Posterior vena cava (tissue), 2 donors: ENCODE measurements around the gene ALS2CL. TPM values are rescaled to one million over a fixed set of nuclear protein-coding genes. Genes with fewer than 3 reads are reported as not detected.

Source experiments
- DNase-seq: peaks from one replicate; pipeline ENCODE4 v3.0.0-alpha.2; 2020; ENCODE audit warnings: low spot score
- intact Hi-C, 2 donors: fragments of 100-400 bp; cut with DNase I; formaldehyde crosslinking; loops; one replicate each; pipeline versions ENCODE4 v1.14.1 to v1.14.2; 2022 to 2023
- total RNA-seq, 2 donors: library from RNA; stranded (reverse); fragmentation: NEBNext Ultra II Directional; extraction: Animal tissue kit (Norgen Biotek cat#: 25700); gene quantifications; one replicate each; pipeline ENCODE4 v1.2.1, GENCODE V29; 2021
- donor health status: DM: yes; HTN: yes; CAD: no.
- donor health status: DM: yes; HTN: yes; CAD: no.

Gene ALS2CL
- total RNA-seq, 2 donors from 2014 or later: 12.1 to 12.5 TPM

DNA sequence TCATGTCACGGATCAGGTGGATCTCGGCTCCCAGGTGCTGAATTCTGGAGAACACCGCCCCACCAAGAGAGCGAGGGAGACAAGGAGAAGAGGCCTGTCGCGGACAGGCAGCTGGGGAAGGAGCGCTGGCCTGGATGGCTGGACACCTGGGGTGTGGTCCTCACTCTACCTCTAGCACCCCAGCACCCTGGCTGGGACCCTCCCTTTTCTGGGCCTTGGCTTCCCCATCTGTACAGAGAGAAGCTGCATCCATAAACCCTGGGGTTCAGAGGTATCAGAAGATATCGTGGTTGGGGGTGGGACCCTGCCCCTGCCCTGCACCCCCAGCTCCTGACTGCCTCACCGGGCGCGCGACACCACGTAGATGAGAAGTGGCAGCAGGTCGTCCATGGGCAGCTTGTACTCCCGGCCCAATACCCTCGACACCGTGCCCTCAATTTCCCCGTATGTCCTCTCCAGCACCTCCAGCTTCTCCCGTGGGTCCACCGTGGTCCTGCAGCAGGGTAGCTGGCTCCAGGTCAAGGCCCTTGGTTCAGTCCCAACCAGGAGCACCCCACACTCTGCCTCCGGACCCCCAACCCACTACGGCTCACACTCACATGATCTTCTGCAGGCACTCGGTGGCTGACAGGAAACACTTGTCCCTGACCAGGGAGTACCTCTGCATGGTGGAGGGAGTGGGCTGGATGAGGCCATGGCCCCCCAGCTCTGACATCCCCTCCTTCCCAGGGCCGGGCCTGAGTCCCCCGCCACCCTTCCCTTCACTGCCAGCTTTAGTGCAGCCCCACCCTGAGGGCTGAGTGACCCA, 21.7 kb downstream of the ALS2CL start:
- intact Hi-C loops: no loop called here

DNA sequence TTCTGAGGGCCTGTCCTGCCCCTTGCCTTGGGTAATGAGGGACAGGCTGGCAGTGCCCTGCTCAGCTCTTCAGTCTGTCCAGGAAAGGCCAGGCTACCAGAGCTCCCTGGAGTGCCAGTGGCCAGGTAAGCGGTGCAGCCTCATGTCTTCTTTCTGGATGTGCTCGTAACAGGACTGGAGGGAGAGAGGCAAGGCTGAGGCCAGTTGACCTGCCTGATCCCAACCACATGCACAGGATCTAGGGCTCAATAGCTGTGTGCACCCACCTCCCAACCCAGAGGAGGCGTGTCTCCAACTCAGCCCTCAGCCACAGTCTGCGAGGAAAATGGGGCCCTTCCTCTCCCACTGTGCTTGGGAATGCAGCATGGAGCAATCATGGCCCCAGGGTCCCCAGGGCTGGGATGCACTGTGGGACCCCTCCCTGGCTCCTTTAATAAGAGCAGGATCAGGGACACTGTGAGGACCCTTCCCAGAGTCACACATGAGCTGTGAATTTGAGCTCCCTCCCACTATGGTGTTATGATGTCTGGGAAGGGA, 22.5 kb downstream of the ALS2CL start:
- intact Hi-C loops: no loop called here
- DNase-seq: peak; percentile 68

More for the DNA sequence above, 21.7 kb downstream of the ALS2CL start:
- DNase-seq: peak; percentile 68

- intact Hi-C loops: no loop called here
- DNase-seq: peak; percentile 35
These were observed 23.2 kb downstream of the ALS2CL start for GRCh38 chr3:46670000-46670890.

GRCh38 chr3:46669191-46669999, 24.1 kb downstream of the ALS2CL start:
- intact Hi-C loops: no loop called here
- peak; percentile 55 for DNase-seq

- DNase-seq: peak; percentile 58
- intact Hi-C loops: no loop called here
These were observed 24.9 kb downstream of the ALS2CL start for GRCh38 chr3:46668591-46668990.

GRCh38 chr3:46668116-46668515, 25.4 kb downstream of the ALS2CL start:
- peak; percentile 58 for DNase-seq
- intact Hi-C loops: no loop called here

GRCh38 chr3:46667657-46668056, 25.8 kb downstream of the ALS2CL start:
- peak; percentile 66 for DNase-seq
- intact Hi-C loops: no loop called here

- intact Hi-C loops: no loop called here
- peak; percentile 67 for DNase-seq
These were observed 26.3 kb downstream of the ALS2CL start for GRCh38 chr3:46667061-46667621.

- intact Hi-C loops: no loop called here
- peak; percentile 41 for DNase-seq
These were observed 27.0 kb downstream of the ALS2CL start for GRCh38 chr3:46666453-46666845.

GRCh38 chr3:46665763-46666452, 27.6 kb downstream of the ALS2CL start:
- intact Hi-C loops: no loop called here
- DNase-seq: peak; percentile 32

DNA sequence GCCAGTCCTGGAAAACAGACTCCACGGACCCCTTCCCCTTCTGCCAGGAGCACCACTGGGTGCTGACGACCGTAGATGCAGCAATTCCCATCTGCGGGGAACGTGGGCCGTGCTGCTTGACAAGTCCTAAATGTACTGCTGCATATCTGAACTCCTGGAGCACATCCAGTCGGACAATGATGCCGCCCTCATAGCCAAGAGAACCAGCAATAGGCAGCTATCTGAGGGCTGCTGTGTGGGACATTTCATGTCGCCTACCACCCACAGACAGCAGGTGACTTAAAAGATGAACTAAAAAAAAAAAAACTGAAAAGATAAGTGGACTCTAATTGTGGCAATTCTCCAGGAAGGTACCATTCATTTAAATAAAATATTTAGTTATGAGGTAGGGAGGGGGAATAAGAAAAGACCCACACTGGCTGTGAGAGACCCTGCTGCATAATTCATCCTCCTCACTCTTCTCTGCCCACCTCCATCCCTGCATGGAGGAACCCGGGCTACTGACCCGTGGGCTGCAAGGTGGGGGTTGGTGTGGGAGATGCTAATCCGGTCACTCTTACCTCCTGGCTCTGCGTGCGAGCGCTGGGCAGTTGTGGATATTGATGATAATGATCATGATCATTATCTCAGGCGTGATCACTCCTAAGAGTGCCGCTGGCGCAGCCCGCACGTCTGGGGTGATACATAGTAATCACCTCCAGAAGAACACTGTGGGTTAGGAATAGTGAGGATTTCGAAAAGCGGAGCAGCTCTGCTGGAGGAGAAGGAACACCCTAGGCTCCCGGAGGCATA, 28.3 kb downstream of the ALS2CL start:
- intact Hi-C loops: no loop called here
- peak; percentile 79 for DNase-seq

- intact Hi-C loops: no loop called here
- no peak for DNase-seq
These were observed 29.1 kb downstream of the ALS2CL start for GRCh38 chr3:46664188-46664970.

GRCh38 chr3:46663591-46664135, 29.8 kb downstream of the ALS2CL start:
- intact Hi-C loops: loop anchor here in 1 of 2 donors (2.0 kb wide), 1 partner anchor 75 kb away; no protein-coding TSS in a partner anchor
- DNase-seq: no peak

DNA sequence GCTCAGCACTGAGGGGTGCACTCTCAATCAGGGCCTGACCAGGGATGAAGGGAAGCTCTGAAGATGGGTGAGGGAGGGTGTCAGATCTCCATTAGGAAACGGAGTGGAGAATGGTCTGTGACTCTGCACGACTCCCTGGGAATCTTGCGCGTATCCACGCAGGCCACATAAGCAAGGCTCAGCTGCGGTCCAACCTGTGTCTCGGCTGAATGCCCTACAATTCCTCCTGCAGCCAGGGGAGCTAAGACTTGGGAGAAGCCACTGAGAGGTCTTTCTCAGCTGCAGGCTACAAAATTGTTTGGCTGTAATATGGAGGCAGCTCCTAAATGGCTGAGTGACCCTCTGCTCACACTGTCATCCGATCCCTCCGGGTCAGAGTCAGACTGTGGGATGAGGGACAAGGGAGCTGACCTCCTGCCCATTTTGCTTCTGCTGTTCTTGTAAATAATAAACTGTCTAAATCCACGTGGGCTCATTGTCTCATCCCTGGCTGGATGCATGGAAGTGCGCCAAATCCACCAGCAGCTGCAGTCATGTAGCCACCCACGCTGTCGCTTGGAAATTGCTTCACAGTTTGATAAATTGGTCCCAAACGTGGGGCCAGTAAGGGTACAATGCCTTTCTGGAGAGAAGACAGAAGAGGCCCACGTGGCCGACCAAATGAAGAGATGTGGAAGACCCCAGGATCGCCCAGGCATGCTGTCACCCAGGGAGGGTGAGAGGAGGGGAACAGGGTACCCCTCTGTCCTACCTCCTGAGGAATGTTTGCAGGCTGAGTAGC, 30.5 kb downstream of the ALS2CL start:
- DNase-seq: peak; percentile 84
- intact Hi-C loops: loop anchor here in 1 of 2 donors (2.0 kb wide), 1 partner anchor 76 kb away; no protein-coding TSS in a partner anchor
